Measurements from ENCODE around the gene NT5C1B.

Gene NT5C1B

GRCh38 chr2:18611604-18612003 is 22.2 kb upstream of the NT5C1B start:
- no peak overlapping the region for H3K4me3 ChIP-seq (replicated peaks; ENCODE audit: low read depth, low read length)
- no peak for DNase-seq (ENCODE audit: low read depth)

GRCh38 chr2:18611184-18611583 is 21.8 kb upstream of the NT5C1B start:
- no peak for DNase-seq (ENCODE audit: low read depth)
- TF ChIP-seq CTCF (IDR thresholded peaks at IDR 0.05; ENCODE audit: low read length, missing control alignments) = no peak
- no peak overlapping the region for H3K4me3 ChIP-seq (replicated peaks; ENCODE audit: low read depth, low read length)

More at GRCh38 chr2:18611604-18612003, 22.2 kb upstream of the NT5C1B start:
- TF ChIP-seq CTCF (IDR thresholded peaks at IDR 0.05; ENCODE audit: low read length, missing control alignments) = no peak

- H3K4me3 ChIP-seq (replicated peaks; ENCODE audit: low read depth, low read length) = no peak overlapping the region
- no peak for DNase-seq (ENCODE audit: low read depth)
- TF ChIP-seq CTCF (IDR thresholded peaks at IDR 0.05; ENCODE audit: low read length, missing control alignments) = no peak
Measured at GRCh38 chr2:18610651-18611050, 21.3 kb upstream of the NT5C1B start.

GRCh38 chr2:18610090-18610489 is 20.7 kb upstream of the NT5C1B start:
- H3K4me3 ChIP-seq (replicated peaks; ENCODE audit: low read depth, low read length) = no peak overlapping the region
- TF ChIP-seq CTCF (IDR thresholded peaks at IDR 0.05; ENCODE audit: low read length, missing control alignments) = no peak
- DNase-seq (ENCODE audit: low read depth) = no peak

- TF ChIP-seq CTCF (IDR thresholded peaks at IDR 0.05; ENCODE audit: low read length, missing control alignments) = no peak
- DNase-seq (ENCODE audit: low read depth) = no peak
- H3K4me3 ChIP-seq (replicated peaks; ENCODE audit: low read depth, low read length) = no peak overlapping the region
Measured at GRCh38 chr2:18605115-18605514, 15.7 kb upstream of the NT5C1B start.

- no peak for DNase-seq (ENCODE audit: low read depth)
- TF ChIP-seq CTCF (IDR thresholded peaks at IDR 0.05; ENCODE audit: low read length, missing control alignments) = no peak
- H3K4me3 ChIP-seq (replicated peaks; ENCODE audit: low read depth, low read length) = no peak overlapping the region
Measured at GRCh38 chr2:18604531-18604885, 15.1 kb upstream of the NT5C1B start.

- TF ChIP-seq CTCF (IDR thresholded peaks at IDR 0.05; ENCODE audit: low read length, missing control alignments) = no peak
- DNase-seq (ENCODE audit: low read depth) = peak; percentile 37
- H3K4me3 ChIP-seq (replicated peaks; ENCODE audit: low read depth, low read length) = no peak overlapping the region
Measured at GRCh38 chr2:18603854-18604530, 14.6 kb upstream of the NT5C1B start.
